WERI-Rb-1 (cell line): ENCODE results near the gene TCL1B.

ENCODE experiments used
- DNase-seq: peaks from one replicate; pipeline ENCODE4 v3.0.0-alpha.2; 2020
- H3K27ac ChIP-seq: fragments of 250-450 bp; sonication (Bioruptor Pico); 2 replicates; pipeline ENCODE4 v1.5.1; 2020; ENCODE audit warnings: mild to moderate bottlenecking, moderate library complexity
- H3K27me3 ChIP-seq: fragments of 250-450 bp; sonication (Bioruptor Pico); 2 replicates; pipeline ENCODE4 v1.5.1; 2021; ENCODE audit warnings: mild to moderate bottlenecking, low read depth, moderate library complexity; ENCODE audit not compliant: insufficient read depth, severe bottlenecking
- H3K36me3 ChIP-seq: fragments of 250-450 bp; sonication (Bioruptor Pico); 2 replicates; pipeline ENCODE4 v1.5.1; 2020; ENCODE audit warnings: mild to moderate bottlenecking, moderate library complexity
- H3K4me3 ChIP-seq: 2 replicates; pipeline ENCODE4 v1.5.1; 2011; ENCODE audit warnings: low read depth, mild to moderate bottlenecking, control low read depth, low read length
- H3K9me3 ChIP-seq: fragments of 250-450 bp; sonication (Bioruptor Pico); 2 replicates; pipeline ENCODE4 v1.5.1; 2021; ENCODE audit warnings: mild to moderate bottlenecking, moderate library complexity; ENCODE audit not compliant: severe bottlenecking
- TF ChIP-seq, protein P1 (sequence below): IDR thresholded peaks from 2 replicates; pipeline ENCODE4 v1.5.1; 2011; ENCODE audit warnings: low read depth, mild to moderate bottlenecking, control low read depth, inconsistent platforms, low read length

The TCL1B gene

GRCh38 chr14:95651028-95651427 is 35.2 kb upstream of the TCL1B start:
- Histone ChIP-seq H3K36me3 (no peaks in the 10 kb centered on the region), H3K4me3 (no peak overlapping the region), H3K27me3 (no peaks in the 10 kb centered on the region), H3K27ac (no peak overlapping the region), H3K9me3 (no peaks in the 10 kb centered on the region)
- TF ChIP-seq, protein P1, sequence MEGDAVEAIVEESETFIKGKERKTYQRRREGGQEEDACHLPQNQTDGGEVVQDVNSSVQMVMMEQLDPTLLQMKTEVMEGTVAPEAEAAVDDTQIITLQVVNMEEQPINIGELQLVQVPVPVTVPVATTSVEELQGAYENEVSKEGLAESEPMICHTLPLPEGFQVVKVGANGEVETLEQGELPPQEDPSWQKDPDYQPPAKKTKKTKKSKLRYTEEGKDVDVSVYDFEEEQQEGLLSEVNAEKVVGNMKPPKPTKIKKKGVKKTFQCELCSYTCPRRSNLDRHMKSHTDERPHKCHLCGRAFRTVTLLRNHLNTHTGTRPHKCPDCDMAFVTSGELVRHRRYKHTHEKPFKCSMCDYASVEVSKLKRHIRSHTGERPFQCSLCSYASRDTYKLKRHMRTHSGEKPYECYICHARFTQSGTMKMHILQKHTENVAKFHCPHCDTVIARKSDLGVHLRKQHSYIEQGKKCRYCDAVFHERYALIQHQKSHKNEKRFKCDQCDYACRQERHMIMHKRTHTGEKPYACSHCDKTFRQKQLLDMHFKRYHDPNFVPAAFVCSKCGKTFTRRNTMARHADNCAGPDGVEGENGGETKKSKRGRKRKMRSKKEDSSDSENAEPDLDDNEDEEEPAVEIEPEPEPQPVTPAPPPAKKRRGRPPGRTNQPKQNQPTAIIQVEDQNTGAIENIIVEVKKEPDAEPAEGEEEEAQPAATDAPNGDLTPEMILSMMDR: no peak
- DNase-seq: no peak

GRCh38 chr14:95651821-95652583 is 34.2 kb upstream of the TCL1B start:
- H3K27ac ChIP-seq: no peak overlapping the region
- H3K4me3 ChIP-seq: no peak overlapping the region
- no peak for DNase-seq
- no peaks in the 10 kb centered on the region for H3K9me3 ChIP-seq
- no peaks in the 10 kb centered on the region for H3K27me3 ChIP-seq
- no peaks in the 10 kb centered on the region for H3K36me3 ChIP-seq
- TF ChIP-seq, protein P1: no peak

- H3K36me3 ChIP-seq: no peaks in the 10 kb centered on the region
- no peak for DNase-seq
- no peak overlapping the region for H3K4me3 ChIP-seq
- no peak overlapping the region for H3K27ac ChIP-seq
- TF ChIP-seq, protein P1: no peak
- no peaks in the 10 kb centered on the region for H3K9me3 ChIP-seq
- no peaks in the 10 kb centered on the region for H3K27me3 ChIP-seq
Measured at GRCh38 chr14:95652690-95653089, 33.5 kb upstream of the TCL1B start.

DNA sequence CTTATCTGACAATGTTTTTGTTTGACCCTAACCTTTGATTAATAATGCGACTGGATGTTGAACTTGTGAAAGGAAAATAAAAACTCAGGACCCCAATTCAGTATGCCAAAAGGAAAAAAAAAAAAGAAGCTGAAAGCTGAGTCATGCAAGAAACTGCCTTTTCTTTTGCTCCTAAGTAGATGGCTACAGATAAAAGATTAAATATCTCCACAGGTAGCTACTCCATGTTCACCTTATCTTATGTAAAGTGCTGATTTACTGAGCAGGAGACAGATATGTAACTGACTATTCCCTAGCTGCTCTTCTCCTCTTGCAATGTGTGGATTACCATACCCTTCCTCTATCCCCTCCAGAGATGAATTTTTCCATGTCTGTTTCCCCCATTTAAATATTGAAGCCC is 30.8 kb upstream of the TCL1B start:
- H3K27ac ChIP-seq: no peak overlapping the region
- no peaks in the 10 kb centered on the region for H3K36me3 ChIP-seq
- no peak for DNase-seq
- no peak overlapping the region for H3K4me3 ChIP-seq
- H3K27me3 ChIP-seq: no peaks in the 10 kb centered on the region
- no peaks in the 10 kb centered on the region for H3K9me3 ChIP-seq
- TF ChIP-seq, protein P1: no peak

GRCh38 chr14:95656634-95657033 is 29.6 kb upstream of the TCL1B start:
- Histone ChIP-seq H3K36me3 (no peaks in the 10 kb centered on the region), H3K27me3 (no peaks in the 10 kb centered on the region), H3K9me3 (no peaks in the 10 kb centered on the region), H3K4me3 (no peak overlapping the region), H3K27ac (no peak overlapping the region)
- no peak for DNase-seq
- TF ChIP-seq, protein P1: no peak

DNA sequence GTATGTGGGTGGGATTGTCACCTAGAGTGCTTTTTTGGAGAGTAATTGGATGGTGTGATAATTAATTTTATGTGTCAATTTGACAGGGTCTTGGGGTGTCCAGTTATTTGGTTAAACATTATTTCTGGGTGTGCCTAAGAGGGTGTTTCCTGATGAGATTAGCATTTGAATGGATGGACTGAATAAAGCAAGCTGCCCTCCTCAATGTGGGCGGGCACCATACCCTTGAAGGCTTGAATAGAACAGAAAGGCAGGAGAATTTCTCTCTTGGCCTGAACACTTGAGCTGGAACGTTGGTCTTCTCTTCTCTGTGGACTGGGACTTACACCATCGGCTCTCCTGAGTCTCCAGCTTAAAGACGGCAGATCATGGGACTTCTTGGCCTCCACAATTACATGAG is 28.8 kb upstream of the TCL1B start:
- Histone ChIP-seq H3K9me3 (no peaks in the 10 kb centered on the region), H3K27me3 (no peaks in the 10 kb centered on the region), H3K27ac (no peak overlapping the region), H3K4me3 (no peak overlapping the region), H3K36me3 (no peaks in the 10 kb centered on the region)
- no peak for DNase-seq
- TF ChIP-seq, protein P1: no peak
